K562 (cell line): Measurements from ENCODE around the gene FLT1. TPM values are rescaled to one million over a fixed set of nuclear protein-coding genes. Genes with fewer than 3 reads are reported as not detected.

Source experiments
- CHD2 ChIP-seq: IDR thresholded peaks from 2 replicates; pipeline ENCODE4 v1.6.1; 2011; ENCODE audit warnings: low read depth, low read length
- COPS2 ChIP-seq: fragments of 450-650 bp; conservative IDR thresholded peaks from 2 replicates; pipeline ENCODE4 v1.6.1; 2016; ENCODE audit warnings: mild to moderate bottlenecking, moderate library complexity
- LARP7 ChIP-seq: fragments of 450-650 bp; IDR thresholded peaks from 2 replicates; pipeline ENCODE4 v1.6.1; 2016
- NRF1 ChIP-seq, 2 experiments: fragments of 450-650 bp; IDR thresholded peaks in 1 of 2; conservative IDR thresholded peaks in 1 of 2; 2 replicates each; pipeline ENCODE4 v1.6.1; 2014; ENCODE audit warnings: mild to moderate bottlenecking in 2 of 2
- PHTF2 ChIP-seq: fragments of 250-450 bp; sonication (Bioruptor Pico); IDR thresholded peaks from 2 replicates; pipeline ENCODE4 v1.5.0; 2021; ENCODE audit warnings: mild to moderate bottlenecking
- PRPF4 ChIP-seq: fragments of 200-400 bp; formaldehyde crosslinking; IDR thresholded peaks from one replicate; pipeline ENCODE4 v1.6.1; 2017; ENCODE audit warnings: low read length, low read depth, mild to moderate bottlenecking; ENCODE audit not compliant: insufficient read depth, poor library complexity, severe bottlenecking
- U2AF1 ChIP-seq: fragments of 200-400 bp; formaldehyde crosslinking; optimal IDR thresholded peaks from 2 replicates; pipeline ENCODE3; 2017; ENCODE audit warnings: mild to moderate bottlenecking, low read depth, low read length, moderate library complexity
- ZMIZ1 ChIP-seq, 2 experiments: fragments of 150-350 bp in 1 of 2; IDR thresholded peaks; 2 replicates each; pipeline ENCODE4 v1.6.1; 2012 to 2016; ENCODE audit warnings: low read depth in 2 of 2, low read length in 2 of 2, mild to moderate bottlenecking in 1 of 2, moderate library complexity in 1 of 2
- polyA plus RNA-seq, 8 experiments: library from polyadenylated mRNA; depleted of rRNA in 4 of 8; stranded (reverse) in 5 of 8; unstranded in 3 of 8; fragments of >200 nt; fragmentation: Nextera tagmentation in 2 of 8; fragmentation: Illumina TruSeq in 1 of 8; extraction: Ambion mirVana in 2 of 8; extraction: Trizol in 1 of 8; gene quantifications; 2 replicates each; pipeline versions ENCODE4 v1.2.1 to v1.2.3, GENCODE V29; 2011 to 2014; ENCODE audit warnings: inconsistent platforms in 1 of 8, missing spikeins in 1 of 8
- total RNA-seq, 7 experiments: library from RNA; depleted of rRNA in 6 of 7; stranded (reverse); fragments of >200 nt in 6 of 7; fragmentation: Illumina TruSeq in 2 of 7; extraction: Trizol in 2 of 7; gene quantifications; 2 replicates each; pipeline versions ENCODE4 v1.2.1 to v1.2.3, GENCODE V29; 2011 to 2021; ENCODE audit warnings: low replicate concordance in 1 of 7
- TF ChIP-seq, protein P1 (sequence below): fragments of 450-650 bp; IDR thresholded peaks from 2 replicates; pipeline ENCODE4 v1.6.1; 2017; ENCODE audit warnings: antibody characterized with exemption
- TF ChIP-seq, protein P2 (sequence below), 2 experiments: fragments of 450-650 bp in 1 of 2; IDR thresholded peaks; 2 replicates each; pipeline ENCODE4 v1.6.1; 2011 to 2017; ENCODE audit warnings: low read depth in 2 of 2, antibody characterized with exemption in 1 of 2, borderline replicate concordance in 1 of 2, low read length in 1 of 2, mild to moderate bottlenecking in 1 of 2, mixed read lengths in 1 of 2; ENCODE audit not compliant: control insufficient read depth in 1 of 2

Gene FLT1
- total and polyA plus RNA-seq, 9 of the 15 experiments (the other 6 are each of a cell fraction or from before 2014, with no cell fraction given) = 0.01 to 2.0 (median 0.22) TPM

GRCh38 chr13:28411831-28412353 lies 83.0 kb downstream of the FLT1 start (continued):
- TF ChIP-seq ZMIZ1 (IDR thresholded peaks at IDR 0.05; ENCODE audit: low read depth in 2 of 2, low read length in 2 of 2) (no peak), NRF1 (conservative IDR thresholded peaks at IDR 0.05 in 1 of 2, IDR thresholded peaks at IDR 0.05 in 1 of 2) (no peak), COPS2 (no peak), PHTF2 (no peak), LARP7 (no peak), PRPF4 (no peak), U2AF1 (no peak), CHD2 (no peak)
- TF ChIP-seq, protein P1, sequence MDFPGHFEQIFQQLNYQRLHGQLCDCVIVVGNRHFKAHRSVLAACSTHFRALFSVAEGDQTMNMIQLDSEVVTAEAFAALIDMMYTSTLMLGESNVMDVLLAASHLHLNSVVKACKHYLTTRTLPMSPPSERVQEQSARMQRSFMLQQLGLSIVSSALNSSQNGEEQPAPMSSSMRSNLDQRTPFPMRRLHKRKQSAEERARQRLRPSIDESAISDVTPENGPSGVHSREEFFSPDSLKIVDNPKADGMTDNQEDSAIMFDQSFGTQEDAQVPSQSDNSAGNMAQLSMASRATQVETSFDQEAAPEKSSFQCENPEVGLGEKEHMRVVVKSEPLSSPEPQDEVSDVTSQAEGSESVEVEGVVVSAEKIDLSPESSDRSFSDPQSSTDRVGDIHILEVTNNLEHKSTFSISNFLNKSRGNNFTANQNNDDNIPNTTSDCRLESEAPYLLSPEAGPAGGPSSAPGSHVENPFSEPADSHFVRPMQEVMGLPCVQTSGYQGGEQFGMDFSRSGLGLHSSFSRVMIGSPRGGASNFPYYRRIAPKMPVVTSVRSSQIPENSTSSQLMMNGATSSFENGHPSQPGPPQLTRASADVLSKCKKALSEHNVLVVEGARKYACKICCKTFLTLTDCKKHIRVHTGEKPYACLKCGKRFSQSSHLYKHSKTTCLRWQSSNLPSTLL = no peak
- TF ChIP-seq, protein P2, sequence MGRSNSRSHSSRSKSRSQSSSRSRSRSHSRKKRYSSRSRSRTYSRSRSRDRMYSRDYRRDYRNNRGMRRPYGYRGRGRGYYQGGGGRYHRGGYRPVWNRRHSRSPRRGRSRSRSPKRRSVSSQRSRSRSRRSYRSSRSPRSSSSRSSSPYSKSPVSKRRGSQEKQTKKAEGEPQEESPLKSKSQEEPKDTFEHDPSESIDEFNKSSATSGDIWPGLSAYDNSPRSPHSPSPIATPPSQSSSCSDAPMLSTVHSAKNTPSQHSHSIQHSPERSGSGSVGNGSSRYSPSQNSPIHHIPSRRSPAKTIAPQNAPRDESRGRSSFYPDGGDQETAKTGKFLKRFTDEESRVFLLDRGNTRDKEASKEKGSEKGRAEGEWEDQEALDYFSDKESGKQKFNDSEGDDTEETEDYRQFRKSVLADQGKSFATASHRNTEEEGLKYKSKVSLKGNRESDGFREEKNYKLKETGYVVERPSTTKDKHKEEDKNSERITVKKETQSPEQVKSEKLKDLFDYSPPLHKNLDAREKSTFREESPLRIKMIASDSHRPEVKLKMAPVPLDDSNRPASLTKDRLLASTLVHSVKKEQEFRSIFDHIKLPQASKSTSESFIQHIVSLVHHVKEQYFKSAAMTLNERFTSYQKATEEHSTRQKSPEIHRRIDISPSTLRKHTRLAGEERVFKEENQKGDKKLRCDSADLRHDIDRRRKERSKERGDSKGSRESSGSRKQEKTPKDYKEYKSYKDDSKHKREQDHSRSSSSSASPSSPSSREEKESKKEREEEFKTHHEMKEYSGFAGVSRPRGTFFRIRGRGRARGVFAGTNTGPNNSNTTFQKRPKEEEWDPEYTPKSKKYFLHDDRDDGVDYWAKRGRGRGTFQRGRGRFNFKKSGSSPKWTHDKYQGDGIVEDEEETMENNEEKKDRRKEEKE (IDR thresholded peaks at IDR 0.05; ENCODE audit: borderline replicate concordance in 1 of 2, control insufficient read depth in 1 of 2, low read depth in 2 of 2, low read length in 1 of 2) = no peak
